SK-N-SH (cell line): Measurements from ENCODE around the gene PRELP. TPM values are rescaled to one million over a fixed set of nuclear protein-coding genes. Genes with fewer than 3 reads are reported as not detected.

Experiments used
- CTCF ChIA-PET: fragments of 300-600, 350-600 bp; formaldehyde crosslinking; extraction: SDS; loops from one replicate; lab custom pipeline; 2021; lab: Yijun Ruan, JAX
- POLR2A ChIA-PET: fragments of 350-600 bp; sonication (Branson Sonifier 250); formaldehyde crosslinking; extraction: SDS; loops from one replicate; lab custom pipeline; 2020; ENCODE audit warnings: antibody characterized with exemption, inconsistent platforms; lab: Yijun Ruan, JAX
- DNase-seq: peaks from one replicate; pipeline ENCODE4 v3.0.0; 2012
- H2AFZ ChIP-seq: fragments of 200-600 bp; sonication (generic); 2 replicates; pipeline ENCODE4 v1.8.1; 2016; ENCODE audit warnings: antibody characterized with exemption, mild to moderate bottlenecking, low read depth
- H3F3A ChIP-seq: fragments of 200-600 bp; sonication (generic); replicated peaks from 2 replicates; pipeline ENCODE3; 2016; ENCODE audit warnings: antibody characterized with exemption, mild to moderate bottlenecking; ENCODE audit not compliant: insufficient read depth
- H3K27ac ChIP-seq, 2 experiments: fragments of 200-500 bp in 1 of 2; fragments of 200-600 bp in 1 of 2; sonication (Bioruptor generic) in 1 of 2; sonication (generic), shearing (Covaris generic) in 1 of 2; 2 replicates each; pipeline versions ENCODE4 v1.5.1 to v1.6.1; 2014 to 2016; ENCODE audit warnings: low read depth in 2 of 2, inconsistent platforms in 1 of 2, low read length in 1 of 2, mild to moderate bottlenecking in 1 of 2, mixed read lengths in 1 of 2
- H3K27me3 ChIP-seq: fragments of 200-600 bp; sonication (generic), shearing (Covaris generic); 2 replicates; pipeline ENCODE4 v1.6.1; 2016; ENCODE audit warnings: mixed run types; ENCODE audit not compliant: insufficient read depth
- H3K36me3 ChIP-seq, 2 experiments: fragments of 200-500 bp in 1 of 2; fragments of 200-600 bp in 1 of 2; sonication (Bioruptor generic) in 1 of 2; sonication (generic) in 1 of 2; replicated peaks in 1 of 2; 2 replicates each; pipeline versions ENCODE3 to v1.5.1; 2014 to 2016; ENCODE audit warnings: low read length in 1 of 2, mild to moderate bottlenecking in 1 of 2; ENCODE audit not compliant: insufficient read depth in 2 of 2, control insufficient read depth in 1 of 2
- H3K4me1 ChIP-seq, 2 experiments: fragments of 200-500 bp in 1 of 2; fragments of 200-600 bp in 1 of 2; sonication (Bioruptor generic) in 1 of 2; sonication (generic), shearing (Covaris generic) in 1 of 2; 2 replicates each; pipeline versions ENCODE4 v1.5.1 to v1.6.1; 2014 to 2016; ENCODE audit warnings: low read depth in 1 of 2, low read length in 1 of 2, mixed run types in 1 of 2; ENCODE audit not compliant: insufficient read depth in 2 of 2, control insufficient read depth in 1 of 2
- H3K4me2 ChIP-seq: fragments of 200-600 bp; sonication (generic), shearing (Covaris generic); 2 replicates; pipeline ENCODE4 v1.6.1; 2017; ENCODE audit warnings: mixed run types
- H3K4me3 ChIP-seq, 2 experiments: fragments of 200-500 bp in 1 of 2; fragments of 200-600 bp in 1 of 2; sonication (Bioruptor generic) in 1 of 2; sonication (generic), shearing (Covaris generic) in 1 of 2; 2 replicates each; pipeline versions ENCODE4 v1.5.1 to v1.8.1; 2014 to 2016; ENCODE audit warnings: low read depth in 2 of 2, inconsistent platforms in 1 of 2, low read length in 1 of 2, mild to moderate bottlenecking in 1 of 2, mixed read lengths in 1 of 2, moderate library complexity in 1 of 2
- H3K79me2 ChIP-seq: fragments of 200-600 bp; sonication (generic); 2 replicates; pipeline ENCODE4 v1.8.1; 2017; ENCODE audit warnings: mild to moderate bottlenecking; ENCODE audit not compliant: insufficient read depth
- H3K9ac ChIP-seq: fragments of 200-600 bp; sonication (generic); 2 replicates; pipeline ENCODE4 v1.6.1; 2017; ENCODE audit warnings: mixed run types
- H3K9me2 ChIP-seq: fragments of 200-600 bp; sonication (generic); 2 replicates; pipeline ENCODE4 v1.6.1; 2017; ENCODE audit warnings: mixed run types
- H3K9me3 ChIP-seq: fragments of 200-600 bp; sonication (generic); 2 replicates; pipeline ENCODE4 v1.6.1; 2017; ENCODE audit warnings: mixed run types, mild to moderate bottlenecking, moderate library complexity
- H4K20me1 ChIP-seq: fragments of 200-600 bp; sonication (generic); 2 replicates; pipeline ENCODE4 v1.6.1; 2017; ENCODE audit warnings: mild to moderate bottlenecking, mixed run types; ENCODE audit not compliant: insufficient read depth
- FOXJ3 ChIP-seq: sonication (generic); formaldehyde crosslinking; IDR thresholded peaks from 2 replicates; pipeline ENCODE4 v1.5.1; 2020; ENCODE audit warnings: mild to moderate bottlenecking, missing genetic modification reagents
- FOXM1 ChIP-seq: IDR thresholded peaks from 2 replicates; pipeline ENCODE4 v1.4.0; 2012; ENCODE audit warnings: low read depth, mild to moderate bottlenecking
- GATA2 ChIP-seq: sonication (generic); formaldehyde crosslinking; IDR thresholded peaks from 2 replicates; pipeline ENCODE4 v1.5.0; 2020; ENCODE audit warnings: mild to moderate bottlenecking, missing genetic modification reagents
- MXI1 ChIP-seq: IDR thresholded peaks from 2 replicates; pipeline ENCODE4 v1.6.1; 2012; ENCODE audit warnings: mild to moderate bottlenecking, low read depth, low read length, improper control_type of control experiment
- RFX5 ChIP-seq: IDR thresholded peaks from 2 replicates; pipeline ENCODE4 v1.6.1; 2012; ENCODE audit warnings: mild to moderate bottlenecking, improper control_type of control experiment, low read length
- TEAD4 ChIP-seq: IDR thresholded peaks from 2 replicates; pipeline ENCODE4 v1.4.0; 2012; ENCODE audit warnings: mild to moderate bottlenecking, borderline replicate concordance; ENCODE audit not compliant: insufficient read depth
- WGBS: methylation state at CpG from one replicate; pipeline ENCODE4 v1.1.6; 2017; ENCODE audit warnings: low lambda C conversion rate; 5-methylcytosine and 5-hydroxymethylcytosine counted together
- polyA plus RNA-seq, 3 experiments: library from polyadenylated mRNA; depleted of rRNA; stranded (reverse); fragments of >200 nt; gene quantifications; 2 replicates each; pipeline ENCODE4 v1.2.3, GENCODE V29; 2012
- TF ChIP-seq, protein P1 (sequence below): IDR thresholded peaks from 2 replicates; pipeline ENCODE4 v1.4.0; 2012; ENCODE audit warnings: low read depth
- TF ChIP-seq, protein P2 (sequence below): fragments of 150-350 bp; IDR thresholded peaks from 2 replicates; pipeline ENCODE4 v1.6.1; 2017; ENCODE audit warnings: antibody characterized with exemption, low read length, low read depth, borderline replicate concordance
- TF ChIP-seq, protein P3 (sequence below): fragments of 200-600 bp; sonication (generic); IDR thresholded peaks from 2 replicates; pipeline ENCODE4 v1.6.1; 2017; ENCODE audit warnings: antibody characterized with exemption, mild to moderate bottlenecking, moderate library complexity
- TF ChIP-seq, protein P4 (sequence below): IDR thresholded peaks from 2 replicates; pipeline ENCODE4 v1.4.0; 2012; ENCODE audit warnings: low read depth, borderline replicate concordance

The PRELP gene
- polyA plus RNA-seq, 1 of the 3 experiments (the other 2 are of a cell fraction): 0.48 TPM

DNA sequence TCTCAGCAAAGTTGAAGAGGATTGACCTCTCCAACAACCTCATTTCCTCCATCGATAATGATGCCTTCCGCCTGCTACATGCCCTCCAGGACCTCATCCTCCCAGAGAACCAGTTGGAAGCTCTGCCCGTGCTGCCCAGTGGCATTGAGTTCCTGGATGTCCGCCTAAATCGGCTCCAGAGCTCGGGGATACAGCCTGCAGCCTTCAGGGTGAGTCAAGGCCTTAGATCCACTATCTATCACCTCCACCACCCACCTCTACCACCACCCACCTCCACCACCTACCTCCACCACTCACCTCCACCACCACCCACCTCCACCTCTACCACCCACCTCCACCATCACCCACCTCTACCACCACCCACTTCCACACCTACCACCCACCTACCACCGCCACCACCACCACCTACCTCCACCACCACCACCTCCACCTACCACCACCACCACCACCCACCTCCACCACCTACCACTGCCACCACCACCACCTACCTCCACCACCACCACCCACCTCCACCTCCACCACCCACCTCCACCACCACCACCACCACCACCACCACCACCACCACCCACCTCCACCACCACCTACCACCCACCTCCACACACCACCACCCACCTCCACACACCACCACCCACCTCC, 24.2 kb downstream of the PRELP start (continued):
- TF ChIP-seq RFX5 (no peak), MXI1 (no peak), FOXJ3 (CRISPR knock-in tag) (no peak)
- TF ChIP-seq, protein P1, sequence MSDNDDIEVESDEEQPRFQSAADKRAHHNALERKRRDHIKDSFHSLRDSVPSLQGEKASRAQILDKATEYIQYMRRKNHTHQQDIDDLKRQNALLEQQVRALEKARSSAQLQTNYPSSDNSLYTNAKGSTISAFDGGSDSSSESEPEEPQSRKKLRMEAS: no peak
- TF ChIP-seq, protein P2, sequence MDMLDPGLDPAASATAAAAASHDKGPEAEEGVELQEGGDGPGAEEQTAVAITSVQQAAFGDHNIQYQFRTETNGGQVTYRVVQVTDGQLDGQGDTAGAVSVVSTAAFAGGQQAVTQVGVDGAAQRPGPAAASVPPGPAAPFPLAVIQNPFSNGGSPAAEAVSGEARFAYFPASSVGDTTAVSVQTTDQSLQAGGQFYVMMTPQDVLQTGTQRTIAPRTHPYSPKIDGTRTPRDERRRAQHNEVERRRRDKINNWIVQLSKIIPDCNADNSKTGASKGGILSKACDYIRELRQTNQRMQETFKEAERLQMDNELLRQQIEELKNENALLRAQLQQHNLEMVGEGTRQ: no peak

DNA sequence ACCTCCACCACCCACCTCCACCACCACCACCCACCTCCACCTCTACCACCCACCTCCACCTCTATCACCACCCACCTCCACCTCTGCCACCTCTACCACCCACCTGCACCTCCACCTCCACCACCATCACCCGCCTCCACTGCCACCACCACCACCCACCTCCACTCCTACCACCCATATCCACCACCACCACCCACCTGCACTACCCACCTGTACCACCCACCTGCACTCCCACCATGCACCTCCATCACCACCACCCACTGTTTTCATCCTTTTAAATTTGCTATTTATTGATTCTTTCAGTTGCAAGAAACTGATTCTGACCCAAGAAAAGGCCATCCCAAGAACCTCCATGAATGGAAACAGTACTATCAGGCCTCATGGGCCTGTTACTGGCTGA, 24.7 kb downstream of the PRELP start:
- H3K9me2 ChIP-seq: no peaks in the 10 kb centered on the region
- TF ChIP-seq MXI1 (no peak), GATA2 (CRISPR knock-in tag) (no peak), TEAD4 (no peak), FOXM1 (no peak), FOXJ3 (CRISPR knock-in tag) (no peak)
- TF ChIP-seq, protein P3, sequence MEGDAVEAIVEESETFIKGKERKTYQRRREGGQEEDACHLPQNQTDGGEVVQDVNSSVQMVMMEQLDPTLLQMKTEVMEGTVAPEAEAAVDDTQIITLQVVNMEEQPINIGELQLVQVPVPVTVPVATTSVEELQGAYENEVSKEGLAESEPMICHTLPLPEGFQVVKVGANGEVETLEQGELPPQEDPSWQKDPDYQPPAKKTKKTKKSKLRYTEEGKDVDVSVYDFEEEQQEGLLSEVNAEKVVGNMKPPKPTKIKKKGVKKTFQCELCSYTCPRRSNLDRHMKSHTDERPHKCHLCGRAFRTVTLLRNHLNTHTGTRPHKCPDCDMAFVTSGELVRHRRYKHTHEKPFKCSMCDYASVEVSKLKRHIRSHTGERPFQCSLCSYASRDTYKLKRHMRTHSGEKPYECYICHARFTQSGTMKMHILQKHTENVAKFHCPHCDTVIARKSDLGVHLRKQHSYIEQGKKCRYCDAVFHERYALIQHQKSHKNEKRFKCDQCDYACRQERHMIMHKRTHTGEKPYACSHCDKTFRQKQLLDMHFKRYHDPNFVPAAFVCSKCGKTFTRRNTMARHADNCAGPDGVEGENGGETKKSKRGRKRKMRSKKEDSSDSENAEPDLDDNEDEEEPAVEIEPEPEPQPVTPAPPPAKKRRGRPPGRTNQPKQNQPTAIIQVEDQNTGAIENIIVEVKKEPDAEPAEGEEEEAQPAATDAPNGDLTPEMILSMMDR: no peak
- TF ChIP-seq, protein P4, sequence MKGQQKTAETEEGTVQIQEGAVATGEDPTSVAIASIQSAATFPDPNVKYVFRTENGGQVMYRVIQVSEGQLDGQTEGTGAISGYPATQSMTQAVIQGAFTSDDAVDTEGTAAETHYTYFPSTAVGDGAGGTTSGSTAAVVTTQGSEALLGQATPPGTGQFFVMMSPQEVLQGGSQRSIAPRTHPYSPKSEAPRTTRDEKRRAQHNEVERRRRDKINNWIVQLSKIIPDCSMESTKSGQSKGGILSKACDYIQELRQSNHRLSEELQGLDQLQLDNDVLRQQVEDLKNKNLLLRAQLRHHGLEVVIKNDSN: no peak
- H2AFZ ChIP-seq: no peak overlapping the region
- H3F3A ChIP-seq: no peaks in the 10 kb centered on the region
- H3K9me3 ChIP-seq: no peaks in the 10 kb centered on the region
- H3K4me3 ChIP-seq: no peak overlapping the region
- H4K20me1 ChIP-seq: no peaks in the 10 kb centered on the region
- H3K27ac ChIP-seq: no peak overlapping the region
- no peak overlapping the region for H3K4me2 ChIP-seq
- H3K36me3 ChIP-seq: no peaks in the 10 kb centered on the region
- no peak for DNase-seq
- CTCF ChIA-PET: no interaction called here
- H3K4me1 ChIP-seq: peaks cover 0 to 6% of the 10 kb centered on the region in 2 experiments; a peak in 1 of 4 replicates
- H3K79me2 ChIP-seq: no peaks in the 10 kb centered on the region
- POLR2A ChIA-PET: no interaction called here
- WGBS: 81% methylated on average over 1 of the region's 1 CpG
- H3K9ac ChIP-seq: no peak overlapping the region
- no peaks in the 10 kb centered on the region for H3K27me3 ChIP-seq
